Measurements from ENCODE around the gene SQOR.

SQOR gene

GRCh38 chr15:45660231-45660979, 25.6 kb downstream of the SQOR start:
- no peak for DNase-seq (ENCODE audit: low read depth)

GRCh38 chr15:45662375-45662774, 27.5 kb downstream of the SQOR start:
- DNase-seq (ENCODE audit: low read depth) = no peak

- no peak for DNase-seq (ENCODE audit: low read depth)
Measured at GRCh38 chr15:45664451-45664850, 29.6 kb downstream of the SQOR start.

GRCh38 chr15:45665261-45665660, 30.4 kb downstream of the SQOR start:
- DNase-seq (ENCODE audit: low read depth) = no peak

GRCh38 chr15:45666119-45666875, 31.5 kb downstream of the SQOR start:
- no peak for DNase-seq (ENCODE audit: low read depth)

GRCh38 chr15:45667002-45667401, 32.2 kb downstream of the SQOR start:
- no peak for DNase-seq (ENCODE audit: low read depth)

GRCh38 chr15:45668386-45668785, 33.6 kb downstream of the SQOR start:
- no peak for DNase-seq (ENCODE audit: low read depth)

GRCh38 chr15:45669422-45669821, 34.6 kb downstream of the SQOR start:
- no peak for DNase-seq (ENCODE audit: low read depth)

- DNase-seq (ENCODE audit: low read depth) = no peak
Measured at GRCh38 chr15:45670091-45670490, 35.3 kb downstream of the SQOR start.

- no peak for DNase-seq (ENCODE audit: low read depth)
Measured at GRCh38 chr15:45670511-45670910, 35.7 kb downstream of the SQOR start.

- no peak for DNase-seq (ENCODE audit: low read depth)
Measured at GRCh38 chr15:45674677-45675076, 39.8 kb downstream of the SQOR start.

GRCh38 chr15:45677797-45678196, 43.0 kb downstream of the SQOR start:
- no peak for DNase-seq (ENCODE audit: low read depth)

GRCh38 chr15:45678459-45679178, 43.8 kb downstream of the SQOR start:
- DNase-seq (ENCODE audit: low read depth) = no peak

- no peak for DNase-seq (ENCODE audit: low read depth)
Measured at GRCh38 chr15:45684533-45684932, 49.7 kb downstream of the SQOR start.

GRCh38 chr15:45689616-45690015, 54.8 kb downstream of the SQOR start:
- no peak for DNase-seq (ENCODE audit: low read depth)

- DNase-seq (ENCODE audit: low read depth) = no peak
Measured at GRCh38 chr15:45690581-45691260, 55.9 kb downstream of the SQOR start.

- no peak for DNase-seq (ENCODE audit: low read depth)
Measured at GRCh38 chr15:45701108-45701507, 66.3 kb downstream of the SQOR start.

- no peak for DNase-seq (ENCODE audit: low read depth)
Measured at GRCh38 chr15:45702041-45702440, 67.2 kb downstream of the SQOR start.

GRCh38 chr15:45703670-45704328, 69.0 kb downstream of the SQOR start:
- no peak for DNase-seq (ENCODE audit: low read depth)

GRCh38 chr15:45704329-45705249, 69.8 kb downstream of the SQOR start:
- DNase-seq (ENCODE audit: low read depth) = no peak
